GM18505 (cell line): ENCODE measurements around the gene OTOA.
"Not testable (repeated sequence)": the region's sequence is repeated elsewhere in the genome, so short reads cannot be mapped to it uniquely, and the experiment has no call there.

Source experiments
- ATAC-seq: cut with Tn5 transposase; IDR thresholded peaks from one replicate; pipeline ENCODE4 v1.9.1; 2021; ENCODE audit not compliant: unreplicated experiment
- POLR2A ChIP-seq: IDR thresholded peaks from 4 replicates; pipeline ENCODE4 v1.6.1; 2011; ENCODE audit warnings: borderline replicate concordance; ENCODE audit not compliant: insufficient read depth, insufficient read length; ENCODE audit errors: extremely low read depth

The OTOA gene

DNA sequence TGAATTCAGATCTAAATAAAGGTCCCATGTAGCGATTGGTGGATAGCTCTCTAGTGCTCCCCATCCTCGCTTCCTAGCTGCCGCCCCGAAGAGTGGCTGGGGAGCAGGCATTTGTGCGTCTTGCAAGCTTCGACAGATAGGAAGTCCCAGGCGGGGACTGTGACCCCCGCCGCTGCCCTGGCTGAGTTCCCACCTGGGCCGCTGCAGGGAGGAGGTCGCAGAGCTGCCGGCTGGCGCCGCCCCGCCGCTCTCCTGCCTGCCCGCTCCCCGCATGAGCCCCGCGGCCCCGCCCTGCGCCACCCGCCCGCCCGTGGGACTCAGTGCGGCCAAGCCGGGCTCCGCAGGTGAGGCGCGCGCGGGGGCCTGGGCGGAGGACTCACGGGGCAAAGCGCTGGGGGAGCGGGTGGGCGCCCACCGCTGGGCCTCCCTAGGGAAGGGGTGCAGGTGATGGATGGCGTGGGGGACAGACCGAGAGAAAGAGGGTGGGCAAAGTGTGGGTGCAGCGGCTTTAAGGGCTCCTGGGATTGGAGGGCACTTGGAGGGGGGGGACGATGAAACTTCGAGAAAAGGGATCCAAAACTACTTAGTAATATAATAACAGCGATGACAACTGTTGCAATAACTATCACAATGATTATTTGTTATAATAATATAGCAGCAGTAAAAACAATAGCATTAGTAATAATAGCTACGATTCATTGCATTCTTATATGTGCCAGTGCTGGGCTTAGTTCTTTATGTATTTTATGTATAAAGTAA lies at the start of gene OTOA:
Gene OTOA, plus strand, starts transcription at position 80 of the 759 bp plus-strand sequence. CDS start 14,547 bp downstream, outside the sequence.
- no peak for ATAC-seq
- no peak for TF ChIP-seq POLR2A

DNA sequence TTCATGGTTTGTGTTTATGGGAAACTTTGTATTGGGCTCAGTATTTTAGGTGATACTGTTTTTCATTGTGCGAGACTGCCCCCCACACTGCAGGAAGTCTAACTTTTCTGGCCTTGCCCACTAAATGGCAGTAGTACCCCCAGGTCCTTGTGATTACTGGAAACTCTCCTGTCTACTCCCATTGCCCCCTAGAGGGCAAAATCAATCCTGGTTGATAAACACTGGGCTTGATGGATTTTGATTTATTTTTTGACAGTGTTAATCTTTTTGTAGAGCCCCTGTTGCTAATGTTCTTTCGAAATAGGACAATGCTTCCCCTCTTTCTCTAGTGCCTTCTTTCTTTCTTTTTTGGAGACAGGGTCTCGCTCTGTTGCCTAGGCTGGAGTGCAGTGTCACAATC lies 48.9 kb upstream of the OTOA start:
- ATAC-seq = no peak
- TF ChIP-seq POLR2A = no peak

DNA sequence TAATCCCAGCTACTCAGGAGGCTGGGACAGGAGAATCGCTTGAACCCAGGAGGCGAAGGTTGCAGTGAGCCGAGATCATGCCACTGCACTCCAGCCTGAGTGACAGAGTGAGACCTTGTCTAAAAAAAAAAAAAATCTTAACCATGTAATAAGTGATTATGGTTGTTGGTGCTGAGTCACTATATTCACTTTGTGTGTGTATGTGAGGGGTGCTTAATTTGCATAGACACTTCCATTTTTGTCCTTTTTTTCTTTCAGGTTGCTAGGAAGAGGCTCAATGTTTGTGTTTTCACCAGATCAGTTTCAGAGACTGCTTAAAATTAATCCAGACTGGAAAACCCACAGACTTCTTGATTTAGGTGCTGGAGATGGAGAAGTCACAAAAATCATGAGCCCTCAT lies 46.2 kb upstream of the OTOA start:
- ATAC-seq = no peak
- no peak for TF ChIP-seq POLR2A

DNA sequence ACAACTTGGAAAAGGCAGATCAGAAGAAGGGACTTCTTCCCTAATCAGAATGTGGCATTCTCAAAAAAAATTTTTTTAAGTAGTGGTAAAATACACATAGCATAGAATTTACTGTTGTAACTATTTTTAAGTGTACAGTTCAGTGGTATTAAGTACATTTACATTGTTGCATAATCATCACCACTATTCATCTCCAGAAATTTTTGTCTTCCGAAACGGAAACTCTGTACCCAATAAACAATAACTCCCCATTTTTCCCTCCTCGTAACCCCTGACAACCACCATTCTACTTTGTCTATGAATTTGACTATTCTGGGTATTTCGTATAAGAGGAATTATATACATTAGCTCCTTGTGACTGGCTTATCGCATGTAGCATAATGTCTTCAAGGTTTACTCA lies 45.5 kb upstream of the OTOA start:
- ATAC-seq = no peak
- no peak for TF ChIP-seq POLR2A

DNA sequence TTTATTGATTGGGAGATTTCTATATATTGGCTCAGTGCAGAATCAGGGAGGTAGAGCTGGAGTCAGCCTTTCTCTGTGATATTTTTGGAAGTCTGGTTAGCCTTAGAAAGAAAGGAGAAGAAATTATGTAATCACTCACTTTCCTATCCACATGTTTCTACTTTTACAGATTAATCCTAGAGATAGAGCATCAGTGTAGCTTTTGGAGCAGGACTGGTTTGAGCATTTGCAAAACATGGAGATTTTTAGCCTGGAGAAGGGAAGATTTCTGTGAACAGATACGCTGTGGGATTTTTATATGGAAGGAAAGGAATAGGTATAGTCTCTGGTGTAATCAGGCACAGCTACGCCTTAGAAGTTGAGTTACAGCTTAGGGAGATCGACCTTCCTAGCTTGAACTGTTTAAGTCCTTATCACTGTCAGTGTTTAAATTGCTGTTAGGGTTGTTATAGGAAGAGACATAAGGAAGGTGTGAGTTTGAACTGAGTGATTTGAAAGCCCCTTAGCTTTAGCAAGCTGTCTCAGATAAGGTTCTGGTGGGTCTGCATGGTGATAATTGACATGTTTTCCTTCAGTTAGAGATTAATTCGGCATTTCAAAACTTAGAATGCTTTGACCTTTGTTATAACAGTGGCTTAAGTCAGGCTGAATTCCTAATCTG lies 43.9 kb upstream of the OTOA start:
- TF ChIP-seq POLR2A = no peak
- ATAC-seq = no peak

DNA sequence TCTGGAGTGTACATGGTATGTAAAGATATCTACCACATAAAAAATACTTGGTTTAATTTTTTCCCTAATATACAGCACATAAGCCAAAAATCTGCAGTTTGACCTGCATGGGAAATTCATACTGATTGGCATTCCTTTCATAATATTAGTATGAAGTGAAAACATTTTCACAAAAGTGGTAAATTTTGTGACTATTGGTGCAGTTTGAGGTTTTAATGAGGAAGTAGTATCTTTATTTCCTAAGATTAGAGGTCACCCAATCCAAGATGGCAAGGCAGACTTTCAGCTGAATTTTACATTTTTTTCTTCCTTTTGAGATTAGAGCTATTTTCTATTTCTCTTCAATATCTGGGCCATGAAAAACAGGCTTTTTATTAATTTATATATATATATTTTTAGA lies 43.2 kb upstream of the OTOA start:
- no peak for TF ChIP-seq POLR2A
- no peak for ATAC-seq

DNA sequence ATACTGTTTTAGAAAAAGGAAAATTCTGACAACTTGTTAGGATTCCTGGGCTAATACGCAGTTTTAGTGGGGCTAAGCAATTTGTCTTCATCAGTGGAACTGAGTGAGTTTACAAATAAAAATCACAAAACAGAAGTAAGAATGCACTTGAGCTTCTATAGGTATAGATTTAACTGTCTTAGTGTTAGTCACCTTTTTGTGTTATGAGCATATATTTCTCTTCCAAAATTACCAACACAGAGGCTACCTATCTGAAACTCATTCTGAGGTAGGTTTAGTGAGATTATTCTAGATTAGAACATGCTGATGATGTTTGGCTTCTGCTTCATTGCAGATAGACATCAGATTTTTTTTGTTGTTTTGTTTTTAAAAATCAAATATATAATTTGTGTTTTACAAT lies 41.2 kb upstream of the OTOA start:
- no peak for TF ChIP-seq POLR2A
- ATAC-seq = no peak

DNA sequence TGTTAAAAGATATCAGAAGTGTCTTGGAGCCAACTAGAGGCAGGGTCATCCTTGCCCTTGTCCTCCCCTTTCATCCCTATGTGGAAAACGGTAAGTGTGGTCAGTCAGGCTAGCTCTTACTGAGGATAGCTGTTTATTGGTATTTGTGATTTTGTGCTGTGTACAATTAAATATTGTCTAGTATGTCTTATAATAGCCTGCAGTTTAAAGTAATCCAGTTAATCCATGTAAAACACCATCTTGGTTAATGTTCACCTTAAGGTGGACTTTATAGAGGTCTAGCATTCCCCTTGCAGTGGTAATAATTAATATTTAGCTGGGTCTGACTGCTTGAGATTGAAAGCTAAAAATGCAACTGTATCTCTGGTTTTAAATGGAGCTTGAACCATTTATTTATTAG lies 38.7 kb upstream of the OTOA start:
- no peak for TF ChIP-seq POLR2A

DNA sequence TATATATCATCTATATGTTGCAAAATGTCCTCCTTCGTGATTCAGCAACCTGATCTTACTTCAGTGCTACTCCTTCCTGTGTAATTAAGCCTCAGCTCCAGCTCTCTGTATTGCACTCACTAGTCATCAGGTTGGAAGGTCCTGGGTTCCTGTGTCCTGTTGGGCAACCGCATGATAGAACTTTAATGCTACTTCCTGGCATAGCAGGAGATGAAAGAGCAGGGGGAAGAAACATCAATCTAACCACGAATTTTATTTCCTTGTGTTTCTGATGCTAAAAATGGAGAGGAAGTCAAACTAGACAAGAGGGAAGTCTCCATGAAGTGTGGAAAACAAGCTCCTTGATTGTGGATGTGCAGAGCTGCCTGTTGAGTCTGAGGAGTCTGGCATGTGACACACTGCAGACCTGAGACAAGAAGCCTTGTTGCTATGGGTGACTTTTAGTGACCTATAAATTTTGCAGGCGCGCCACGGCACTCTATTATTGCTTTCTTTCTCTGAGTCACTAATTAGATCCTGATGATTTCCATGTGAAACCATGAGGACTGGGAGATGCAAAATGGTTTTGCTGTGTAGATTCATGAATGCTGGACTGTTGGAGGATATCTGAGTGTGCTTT lies 37.0 kb upstream of the OTOA start:
- no peak for TF ChIP-seq POLR2A
- no peak for ATAC-seq

More for the DNA sequence above, 38.7 kb upstream of the OTOA start:
- ATAC-seq = no peak

DNA sequence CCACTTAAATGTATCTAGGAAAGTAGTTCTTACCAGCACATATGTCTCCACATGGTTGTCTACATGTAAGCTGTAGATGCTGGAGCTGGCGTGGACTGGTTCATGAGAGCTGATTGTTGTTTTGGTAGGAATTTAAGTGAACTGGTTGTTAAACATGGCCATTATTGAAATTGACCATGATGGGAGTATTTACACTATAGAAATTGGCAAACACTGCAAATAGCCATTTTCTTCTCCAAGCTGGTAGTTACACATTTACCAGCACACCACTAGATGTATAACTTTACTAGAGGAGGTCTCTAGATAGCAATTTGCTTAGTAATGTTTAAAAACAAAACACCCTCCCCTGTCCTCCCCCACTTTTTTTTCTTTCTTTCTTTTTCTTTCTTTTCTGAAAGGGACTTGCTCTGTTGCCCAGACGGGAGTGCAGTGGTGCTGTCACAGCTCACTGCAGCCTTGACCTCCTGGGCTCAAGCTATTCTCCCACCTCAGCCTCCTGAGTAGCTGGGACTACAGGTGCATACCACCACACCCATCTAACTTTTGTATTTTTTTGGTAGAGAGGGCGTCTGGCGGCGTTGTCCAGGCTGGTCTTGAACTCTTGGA lies 35.5 kb upstream of the OTOA start:
- TF ChIP-seq POLR2A = no peak
- ATAC-seq = no peak

DNA sequence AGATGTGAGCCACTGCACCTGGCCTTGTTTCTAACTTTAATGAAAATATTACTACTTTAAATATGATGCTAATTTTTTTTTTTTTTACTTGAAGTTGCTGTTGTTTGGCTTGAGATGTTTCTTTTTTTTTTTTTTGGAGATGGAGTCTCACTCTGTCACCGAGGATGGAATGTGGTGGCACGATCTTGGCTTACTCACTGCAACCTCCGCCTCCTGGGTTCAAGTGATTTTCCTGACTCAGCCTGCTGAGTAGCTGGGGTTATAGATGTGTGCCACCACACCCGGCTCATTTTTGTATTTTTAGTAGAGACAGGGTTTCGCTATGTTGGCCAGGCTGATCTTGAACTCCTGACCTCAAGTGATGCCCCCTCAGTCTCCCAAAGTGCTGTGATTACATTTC lies 35.0 kb upstream of the OTOA start:
- ATAC-seq = no peak
- no peak for TF ChIP-seq POLR2A

DNA sequence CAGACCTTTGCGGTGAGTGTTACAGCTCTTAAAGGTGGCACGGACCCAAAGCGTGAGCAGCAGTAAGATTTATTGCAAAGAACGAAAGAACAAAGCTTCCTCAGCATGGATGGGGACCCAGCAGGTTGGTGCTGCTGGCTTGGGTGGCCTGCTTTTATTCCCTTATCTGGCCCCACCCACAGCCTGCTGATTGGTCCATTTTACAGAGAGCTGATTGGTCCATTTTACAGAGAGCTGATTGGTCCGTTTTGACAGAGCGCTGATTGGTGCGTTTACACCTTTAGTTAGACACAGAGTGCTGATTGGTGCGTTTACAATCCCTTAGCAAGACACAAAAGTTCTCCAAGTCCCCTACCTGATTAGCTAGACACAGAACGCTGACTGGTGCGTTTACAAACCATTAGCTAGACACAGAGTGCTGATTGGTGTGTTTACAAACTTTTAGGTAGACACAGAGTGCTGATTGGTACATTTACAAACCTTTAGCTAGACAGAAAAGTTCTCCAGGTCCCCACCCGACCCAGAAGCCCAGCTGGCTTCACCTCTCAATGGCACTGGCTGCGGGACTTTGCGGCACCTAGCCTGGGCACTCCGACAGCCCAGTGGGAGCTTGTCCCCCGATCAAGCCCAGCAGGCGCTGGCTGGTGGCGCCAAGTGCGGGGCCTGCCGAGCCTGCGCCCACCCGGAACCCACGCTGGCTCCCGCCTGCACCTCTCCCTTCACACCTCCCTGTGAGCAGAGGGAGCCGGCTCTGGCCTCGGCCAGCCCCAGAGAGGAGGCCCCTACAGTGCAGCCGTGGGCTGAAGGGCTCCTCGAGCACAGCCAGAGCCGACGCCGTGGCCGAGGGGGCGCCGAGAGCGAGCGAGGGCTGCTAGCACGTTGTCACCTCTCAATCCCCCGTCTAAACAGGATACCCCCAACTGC lies 33.9 kb upstream of the OTOA start:
- not testable (repeated sequence) for ATAC-seq

DNA sequence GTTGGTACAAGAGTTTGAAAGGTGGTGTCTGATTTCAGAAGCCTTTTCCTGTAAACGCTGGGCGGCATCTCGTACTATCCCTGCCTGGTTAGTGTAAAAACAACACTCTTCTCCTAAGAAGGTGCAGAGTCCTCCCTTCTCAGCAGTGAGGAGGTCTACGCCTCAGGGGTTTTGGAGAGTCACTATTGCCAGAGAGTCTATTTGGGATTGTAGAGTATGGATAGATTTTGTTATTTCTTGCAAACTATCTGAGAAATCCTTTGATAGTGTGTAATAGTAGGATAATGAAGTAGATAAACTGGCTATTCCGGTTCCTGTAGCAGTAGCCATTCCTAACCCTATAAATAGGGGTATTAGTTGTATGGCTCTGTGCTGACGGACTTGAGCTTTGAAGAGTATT lies 32.9 kb upstream of the OTOA start:
- not testable (repeated sequence) for ATAC-seq

DNA sequence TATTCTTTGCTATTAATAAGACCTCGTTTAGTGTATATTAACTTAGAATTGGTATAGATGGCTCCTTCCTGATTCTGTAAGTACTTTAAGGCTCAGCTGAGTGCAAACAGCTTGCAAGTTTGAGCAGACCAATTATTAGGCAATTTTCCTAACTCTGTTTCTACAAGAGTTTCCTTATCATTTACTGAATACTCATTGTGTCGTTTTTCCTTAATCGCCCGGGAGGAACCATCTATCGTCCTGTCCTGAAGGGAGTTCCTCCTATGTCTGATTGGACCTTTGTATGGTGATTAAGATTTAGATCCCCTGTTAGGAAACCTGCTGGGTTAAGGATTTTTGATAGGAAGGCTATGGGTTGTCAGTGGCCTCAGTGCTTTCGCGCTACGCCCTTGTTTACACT lies 32.4 kb upstream of the OTOA start:
- not testable (repeated sequence) for ATAC-seq

DNA sequence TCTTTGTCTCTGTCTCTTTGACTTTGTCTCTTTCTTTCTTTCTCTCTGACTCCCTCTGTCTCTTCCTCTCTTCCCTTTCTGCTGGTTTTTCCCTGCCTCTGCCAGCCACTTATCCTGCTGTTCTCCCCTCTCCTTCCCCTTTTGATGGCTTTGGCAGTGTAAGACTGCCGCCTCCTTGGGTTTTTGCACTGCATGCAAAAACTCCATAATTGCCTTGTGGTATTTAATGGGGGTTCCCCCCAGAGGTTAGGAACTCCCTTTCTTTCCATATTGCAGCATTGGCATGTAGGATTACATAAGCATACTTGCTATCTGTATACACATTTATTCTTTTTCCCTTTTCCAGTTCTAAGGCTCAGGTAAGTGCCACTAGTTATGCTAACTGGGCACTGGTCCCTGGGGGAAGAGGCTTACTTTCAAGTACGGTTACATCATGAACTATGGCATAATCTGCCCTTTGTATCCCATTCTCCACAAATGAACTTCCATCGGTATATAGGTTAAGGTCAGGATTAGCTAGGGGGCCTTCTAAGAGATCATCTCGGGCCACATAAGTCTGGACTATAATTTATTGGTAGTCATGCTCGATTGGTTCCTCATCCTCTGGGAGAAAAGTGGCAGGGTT lies 31.7 kb upstream of the OTOA start:
- ATAC-seq = not testable (repeated sequence)
